ENCODE data around the gene LYPLA2.
"Not testable (repeated sequence)": the region's sequence is repeated elsewhere in the genome, so short reads cannot be mapped to it uniquely, and the experiment has no call there.

The LYPLA2 gene

GRCh38 chr1:23825762-23826522 is 35.0 kb downstream of the LYPLA2 start:
- FAIRE-seq (no peak), DNase-seq (ENCODE audit: insufficient read length, low spot score) (no peak)
- no peak for TF ChIP-seq CTCF (IDR thresholded peaks at IDR 0.05; ENCODE audit: insufficient read depth, missing control alignments)

GRCh38 chr1:23826590-23826989 is 35.6 kb downstream of the LYPLA2 start:
- not testable (repeated sequence) for DNase-seq (ENCODE audit: insufficient read length, low spot score); FAIRE-seq

- TF ChIP-seq CTCF (IDR thresholded peaks at IDR 0.05; ENCODE audit: insufficient read depth, missing control alignments), result no peak
- no peak for DNase-seq (ENCODE audit: insufficient read length, low spot score)
- no peak for FAIRE-seq
Measured at GRCh38 chr1:23827717-23828116, 36.8 kb downstream of the LYPLA2 start.

GRCh38 chr1:23834156-23834555 is 43.2 kb downstream of the LYPLA2 start:
- DNase-seq (ENCODE audit: insufficient read length, low spot score); FAIRE-seq: not testable (repeated sequence)

- DNase-seq (ENCODE audit: insufficient read length, low spot score) (no peak), FAIRE-seq (no peak)
- TF ChIP-seq CTCF (IDR thresholded peaks at IDR 0.05; ENCODE audit: insufficient read depth, missing control alignments), result no peak
Measured at GRCh38 chr1:23836037-23836436, 45.1 kb downstream of the LYPLA2 start.

- FAIRE-seq (no peak), DNase-seq (ENCODE audit: insufficient read length, low spot score) (no peak)
- TF ChIP-seq CTCF (IDR thresholded peaks at IDR 0.05; ENCODE audit: insufficient read depth, missing control alignments), result no peak
Measured at GRCh38 chr1:23837908-23838307, 47.0 kb downstream of the LYPLA2 start.

GRCh38 chr1:23838401-23838866 is 47.5 kb downstream of the LYPLA2 start:
- no peak for FAIRE-seq
- peak; percentile 18 for DNase-seq (ENCODE audit: insufficient read length, low spot score)
- TF ChIP-seq CTCF (IDR thresholded peaks at IDR 0.05; ENCODE audit: insufficient read depth, missing control alignments), result no peak

- FAIRE-seq, result no peak
Measured at GRCh38 chr1:23843644-23844043, 52.7 kb downstream of the LYPLA2 start.

More at GRCh38 chr1:23843644-23844043, 52.7 kb downstream of the LYPLA2 start:
- no peak for TF ChIP-seq CTCF (IDR thresholded peaks at IDR 0.05; ENCODE audit: insufficient read depth, missing control alignments)
- no peak for DNase-seq (ENCODE audit: insufficient read length, low spot score)
